ENCODE data around the gene FREM1.

- TF ChIP-seq FOXA1 (IDR thresholded peaks at IDR 0.05): no peak
- peak; percentile 79 for TF ChIP-seq FOXA1 (CRISPR knock-in tag; IDR thresholded peaks at IDR 0.05)
- peak; percentile 66 for TF ChIP-seq GABPB1 (CRISPR knock-in tag; IDR thresholded peaks at IDR 0.05)
- no peak for TF ChIP-seq CTCF (CRISPR knock-in tag; IDR thresholded peaks at IDR 0.05)
- 0 out of 2 replicates have a peak, but pooled peaks have one; percentile 23 for TF ChIP-seq ZBED4 (CRISPR knock-in tag; IDR thresholded peaks at IDR 0.05; ENCODE audit: borderline replicate concordance)
- TF ChIP-seq NR3C1 (CRISPR knock-in tag; IDR thresholded peaks at IDR 0.05): no peak
- no peak for TF ChIP-seq CBX2 (IDR thresholded peaks at IDR 0.05; ENCODE audit: low read depth, low read length)
- TF ChIP-seq CBX2 (CRISPR knock-in tag; IDR thresholded peaks at IDR 0.05; ENCODE audit: low read depth): no peak
- TF ChIP-seq FOSL2 (CRISPR knock-in tag; IDR thresholded peaks at IDR 0.05): peak; percentile 45
- no peak for TF ChIP-seq SMAD1 (CRISPR knock-in tag; IDR thresholded peaks at IDR 0.05; ENCODE audit: borderline replicate concordance, low read depth)
- TF ChIP-seq ZNF660 (CRISPR knock-in tag; IDR thresholded peaks at IDR 0.05; ENCODE audit: borderline replicate concordance, low read depth): no peak
- TF ChIP-seq ASH2L (IDR thresholded peaks at IDR 0.05; ENCODE audit: insufficient read length, low read depth, low read length): peak; percentile 92
- no peak for TF ChIP-seq ZNF546 (CRISPR knock-in tag; conservative IDR thresholded peaks at IDR 0.05)
Observed at GRCh38 chr9:14868772-14869583, 41.2 kb downstream of the FREM1 start.
